ENCODE data around the gene NKRF. TPM values are rescaled to one million over a fixed set of nuclear protein-coding genes. Genes with fewer than 3 reads are reported as not detected.
A peak's percentile ranks its signal among the peaks of the same experiment; 100 is the strongest.

The NKRF gene
- total and polyA plus RNA-seq, 2 donors (not counting 1 experiment from before 2014, with no cell fraction given) = 7.9 to 16.2 TPM

DNA sequence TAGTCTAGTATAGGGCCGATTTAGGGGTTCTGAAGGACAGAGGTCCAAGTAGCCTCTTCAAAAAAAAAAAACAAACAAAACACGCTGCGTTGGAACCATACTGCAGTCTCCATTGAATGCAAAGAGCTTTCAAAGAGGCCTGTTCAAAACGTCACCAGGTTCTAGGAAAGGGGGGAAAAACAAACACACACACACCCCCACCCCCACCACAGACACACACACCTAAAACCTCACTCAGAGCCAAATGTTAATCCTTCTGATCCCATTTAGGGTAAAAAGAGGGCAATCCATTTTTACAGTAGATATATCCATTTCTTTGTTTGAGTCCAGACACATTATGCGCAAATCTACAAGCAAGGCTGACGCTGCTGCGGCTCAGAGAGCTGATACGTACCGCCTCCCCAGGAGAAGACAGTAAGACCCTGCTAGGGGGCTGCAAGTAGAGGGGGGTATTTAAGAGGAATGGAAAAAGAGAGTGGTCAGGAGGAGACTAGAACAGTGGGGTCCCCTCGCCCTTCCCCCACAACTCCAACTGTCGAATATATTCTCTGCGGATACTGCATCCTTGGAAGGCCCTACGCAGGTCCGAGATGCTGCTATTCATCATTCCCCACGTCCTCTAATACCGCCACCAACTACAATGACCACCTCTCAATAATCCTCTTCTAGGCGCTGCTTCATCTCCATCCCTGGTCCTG is 1.3 kb downstream of the NKRF start:
- WGBS (ENCODE audit: insufficient coverage) = 0% methylated on average over 2 of the region's 17 CpGs
- no peaks in the 10 kb centered on the region for H3K27me3 Mint-ChIP-seq
- Histone ChIP-seq H3K4me1 (ENCODE audit: control insufficient read depth in 2 of 2, insufficient read depth in 2 of 2, low read length in 2 of 2) (peaks cover 7 to 24% of the 10 kb centered on the region in 2 donors), H3K4me3 (ENCODE audit: control extremely low read depth in 1 of 5, extremely low read depth in 1 of 5, insufficient read depth in 1 of 5, low read depth in 2 of 5, low read length in 4 of 5) (peak overlapping the region in 4 of 5 experiments; percentile 71 to 86 (median 74)), H3K4me2 (replicated peaks; ENCODE audit: low read depth, low read length, poor library complexity, severe bottlenecking) (peak overlapping the region; percentile 73), H3K27ac (ENCODE audit: low read length in 2 of 2) (peak overlapping the region; percentile 40 to 87), H3K79me2 (ENCODE audit: control insufficient read depth, insufficient read depth, low read length) (peaks cover 26% of the 10 kb centered on the region), H3K27me3 (replicated peaks in 1 of 4; ENCODE audit: control extremely low read depth in 1 of 4, control insufficient read depth in 3 of 4, insufficient read depth in 4 of 4, low read length in 3 of 4) (no peaks in the 10 kb centered on the region), H2AFZ (ENCODE audit: insufficient read depth, low read depth, low read length, poor library complexity, severe bottlenecking) (peak overlapping the region; percentile 67), H3K36me3 (replicated peaks in 1 of 2; ENCODE audit: control extremely low read depth in 1 of 2, control insufficient read depth in 1 of 2, extremely low read depth in 1 of 2, insufficient read depth in 2 of 2, low read length in 1 of 2) (peaks cover 0 to 4% of the 10 kb centered on the region in 2 experiments), H4K20me1 (ENCODE audit: control insufficient read depth, insufficient read depth, low read length, poor library complexity, severe bottlenecking) (no peaks in the 10 kb centered on the region), H3K9ac (ENCODE audit: low read length) (peak overlapping the region; percentile 76), H3K9me3 (ENCODE audit: control extremely low read depth in 1 of 3, control insufficient read depth in 2 of 3, insufficient read depth in 1 of 3, low read length in 2 of 3) (no peaks in the 10 kb centered on the region)
- H3K4me3 Mint-ChIP-seq = peak overlapping the region; percentile 92
- H3K4me1 Mint-ChIP-seq = peaks cover 36% of the 10 kb centered on the region
- peak overlapping the region; percentile 92 for H3K27ac Mint-ChIP-seq
- ChIA-PET POLR2A (interaction anchor here (0.5 to 2.5 kb wide), 5 partner anchors 26 to 187 kb away, joined by 3 to 17 read pairs (median 4); partner anchors contain the start of genes RPL39 and UBE2A), CTCF (interaction anchor here (0.9 to 1.6 kb wide), 2 partner anchors 9 to 31 kb away, joined by 3 to 4 read pairs; partner anchors contain the start of gene UBE2A)
- no peaks in the 10 kb centered on the region for H3K9me3 Mint-ChIP-seq (ENCODE audit: insufficient read depth)
- TF ChIP-seq CTCF (IDR thresholded peaks at IDR 0.05) (no peak), EZH2 (IDR thresholded peaks at IDR 0.05; ENCODE audit: borderline replicate concordance, insufficient read depth, low read depth, low read length, poor library complexity, severe bottlenecking) (no peak)
- no peak for ATAC-seq (ENCODE audit: low read depth)
- intact Hi-C loops (cut with micrococcal nuclease) = loop anchor here (1.0 to 5.0 kb wide), 3 partner anchors 31 to 187 kb away; partner anchors contain the start of genes RPL39, SLC25A5 and UBE2A
- no peak for DNase-seq
